Neuron (in vitro differentiated cells): ENCODE measurements around the gene NEU1.
A peak's percentile ranks its signal among the peaks of the same experiment; 100 is the strongest.

Experiments used
- H2AFZ ChIP-seq: one replicate; pipeline ENCODE4 v1.6.1; 2013; ENCODE audit warnings: low read depth, mild to moderate bottlenecking, inconsistent platforms, low read length, moderate library complexity
- H3K27me3 ChIP-seq: one replicate; pipeline ENCODE4 v1.6.1; 2013; ENCODE audit warnings: low read length; ENCODE audit not compliant: insufficient read depth
- H3K36me3 ChIP-seq: one replicate; pipeline ENCODE4 v1.6.1; 2013; ENCODE audit warnings: low read length; ENCODE audit not compliant: insufficient read depth
- H3K4me1 ChIP-seq: one replicate; pipeline ENCODE4 v1.6.1; 2013; ENCODE audit warnings: low read length; ENCODE audit not compliant: insufficient read depth
- H3K4me3 ChIP-seq: 2 replicates; pipeline ENCODE4 v1.5.1; 2013; ENCODE audit warnings: mild to moderate bottlenecking, low read length, moderate library complexity
- H3K9me3 ChIP-seq: one replicate; pipeline ENCODE4 v1.6.1; 2013; ENCODE audit warnings: low read length

NEU1 gene

DNA sequence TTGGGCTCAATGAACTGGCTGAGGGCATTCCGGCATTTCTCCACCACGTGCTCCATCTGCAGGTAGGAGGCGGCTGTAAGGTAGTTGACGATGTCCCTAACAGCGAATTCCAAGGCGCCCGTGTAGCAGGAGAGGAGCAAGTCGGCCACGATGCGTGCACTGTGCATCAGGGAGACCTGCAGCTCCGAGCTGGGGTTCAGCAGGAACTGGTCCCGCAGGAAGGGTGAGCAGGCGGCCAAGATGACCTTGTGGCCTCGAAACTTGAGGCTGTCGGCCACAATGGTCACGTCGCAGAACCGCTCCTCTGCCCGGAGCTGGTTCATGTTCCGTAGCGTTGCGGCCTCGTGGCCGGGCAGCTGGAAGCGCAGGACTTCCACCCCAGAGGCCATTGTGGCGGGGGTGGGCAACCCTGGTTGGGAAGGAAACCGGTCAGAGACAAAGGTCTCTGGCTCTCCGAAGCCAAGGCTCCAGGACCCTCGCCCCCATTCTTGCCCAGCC lies 38.3 kb upstream of the NEU1 start:
- Histone ChIP-seq H3K4me1 (peaks cover 37% of the 10 kb centered on the region), H2AFZ (no peak overlapping the region), H3K27me3 (no peaks in the 10 kb centered on the region), H3K36me3 (peaks cover 8% of the 10 kb centered on the region), H3K4me3 (peak overlapping the region; percentile 85), H3K9me3 (no peaks in the 10 kb centered on the region)

DNA sequence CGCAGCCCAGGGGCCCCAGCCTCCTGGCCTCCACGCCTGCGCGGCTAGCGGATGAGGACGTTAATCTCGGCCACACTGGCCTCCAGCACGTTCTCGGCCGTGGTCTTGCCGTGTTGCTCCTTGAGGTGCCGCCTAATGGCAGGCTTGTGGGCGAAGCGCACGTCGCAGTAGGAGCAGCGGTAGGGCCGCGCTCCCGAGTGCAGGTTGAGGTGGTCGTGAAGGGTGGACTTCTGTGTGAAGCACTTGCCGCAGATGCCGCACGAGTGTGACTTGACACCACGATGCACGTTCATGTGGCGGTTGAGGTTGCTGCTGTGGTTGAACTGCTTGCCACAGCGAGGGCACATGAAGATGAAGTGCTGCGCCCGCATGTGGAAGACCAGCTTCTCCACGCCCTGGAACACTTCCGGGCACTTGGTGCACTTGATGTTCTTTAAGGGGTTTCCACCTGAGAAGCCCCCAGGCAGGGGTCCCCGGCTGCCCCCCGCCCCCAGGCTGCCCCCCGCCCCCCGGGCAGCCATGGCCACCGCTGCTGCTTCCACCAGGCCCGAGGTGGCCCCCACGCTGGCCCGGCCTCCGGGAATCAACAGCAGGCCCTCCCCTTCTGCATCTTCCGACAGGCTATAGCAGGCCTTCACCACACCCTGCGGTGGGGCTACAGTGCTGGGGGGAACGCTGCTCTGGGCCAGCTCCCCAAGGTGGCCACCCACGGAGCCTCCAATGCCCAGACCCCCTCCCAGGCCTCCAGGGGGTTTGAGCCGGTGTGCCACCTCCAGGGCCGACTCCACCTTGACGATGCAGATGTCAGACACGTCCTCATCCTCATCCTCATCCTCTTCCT lies 37.5 kb upstream of the NEU1 start:
- Histone ChIP-seq H3K36me3 (peaks cover 16% of the 10 kb centered on the region), H3K4me1 (peaks cover 38% of the 10 kb centered on the region), H3K27me3 (no peaks in the 10 kb centered on the region), H2AFZ (no peak overlapping the region), H3K4me3 (no peak overlapping the region), H3K9me3 (no peaks in the 10 kb centered on the region)

DNA sequence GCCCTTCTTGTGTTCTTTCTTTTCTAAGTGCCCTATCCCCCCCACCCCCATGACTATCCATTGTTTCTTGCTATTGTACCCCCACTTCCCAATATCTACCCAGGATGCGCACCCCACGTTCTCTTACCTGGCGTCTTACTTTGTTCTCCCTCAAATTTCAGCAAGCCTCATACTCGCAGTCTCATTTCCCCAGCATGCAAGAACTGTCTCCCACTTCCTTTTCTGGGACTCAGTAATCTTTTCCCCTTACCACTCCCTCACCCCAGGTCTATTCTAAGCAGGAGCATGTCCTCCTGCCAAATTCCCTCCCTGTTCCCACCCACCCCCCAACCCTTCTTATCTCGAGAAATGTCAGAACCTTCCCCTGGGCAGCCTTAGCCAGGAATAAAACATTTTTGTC lies 36.6 kb upstream of the NEU1 start:
- no peak overlapping the region for H2AFZ ChIP-seq
- H3K9me3 ChIP-seq, result no peaks in the 10 kb centered on the region
- H3K4me1 ChIP-seq, result peaks cover 38% of the 10 kb centered on the region
- H3K27me3 ChIP-seq, result no peaks in the 10 kb centered on the region
- no peak overlapping the region for H3K4me3 ChIP-seq
- peaks cover 25% of the 10 kb centered on the region for H3K36me3 ChIP-seq

DNA sequence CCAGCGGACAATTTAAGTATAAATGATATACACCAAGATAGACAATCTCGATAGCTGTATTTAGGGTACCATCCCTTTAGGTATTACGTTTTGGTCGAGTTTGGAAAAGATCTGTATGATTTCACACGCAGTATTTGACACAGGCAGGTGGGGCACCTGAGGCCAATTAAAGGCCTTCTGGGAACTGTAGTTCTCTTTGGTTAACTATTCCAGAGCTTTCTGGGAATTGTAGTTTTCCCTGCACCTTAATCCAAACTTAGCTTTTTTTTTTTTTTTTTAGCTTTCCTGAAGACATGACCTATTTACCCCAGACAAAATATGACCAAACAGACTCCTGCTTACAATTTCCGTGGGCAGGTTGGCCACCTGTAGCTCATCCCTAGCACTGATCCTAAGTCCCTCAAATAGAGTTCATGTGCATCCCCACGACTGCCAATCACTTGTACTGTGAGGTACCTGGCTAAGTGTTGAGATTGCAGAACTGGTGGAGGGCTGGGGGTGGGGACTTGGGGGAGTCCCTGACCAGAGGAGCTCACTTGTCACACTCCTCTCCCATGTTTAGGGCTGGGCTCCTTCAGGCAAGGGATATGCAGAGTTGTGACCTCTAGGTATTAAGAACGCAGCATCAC lies 35.9 kb upstream of the NEU1 start:
- H2AFZ ChIP-seq, result no peak overlapping the region
- no peaks in the 10 kb centered on the region for H3K27me3 ChIP-seq
- H3K4me3 ChIP-seq, result peak overlapping the region; percentile 95
- peaks cover 31% of the 10 kb centered on the region for H3K36me3 ChIP-seq
- no peaks in the 10 kb centered on the region for H3K9me3 ChIP-seq
- H3K4me1 ChIP-seq, result peaks cover 38% of the 10 kb centered on the region

DNA sequence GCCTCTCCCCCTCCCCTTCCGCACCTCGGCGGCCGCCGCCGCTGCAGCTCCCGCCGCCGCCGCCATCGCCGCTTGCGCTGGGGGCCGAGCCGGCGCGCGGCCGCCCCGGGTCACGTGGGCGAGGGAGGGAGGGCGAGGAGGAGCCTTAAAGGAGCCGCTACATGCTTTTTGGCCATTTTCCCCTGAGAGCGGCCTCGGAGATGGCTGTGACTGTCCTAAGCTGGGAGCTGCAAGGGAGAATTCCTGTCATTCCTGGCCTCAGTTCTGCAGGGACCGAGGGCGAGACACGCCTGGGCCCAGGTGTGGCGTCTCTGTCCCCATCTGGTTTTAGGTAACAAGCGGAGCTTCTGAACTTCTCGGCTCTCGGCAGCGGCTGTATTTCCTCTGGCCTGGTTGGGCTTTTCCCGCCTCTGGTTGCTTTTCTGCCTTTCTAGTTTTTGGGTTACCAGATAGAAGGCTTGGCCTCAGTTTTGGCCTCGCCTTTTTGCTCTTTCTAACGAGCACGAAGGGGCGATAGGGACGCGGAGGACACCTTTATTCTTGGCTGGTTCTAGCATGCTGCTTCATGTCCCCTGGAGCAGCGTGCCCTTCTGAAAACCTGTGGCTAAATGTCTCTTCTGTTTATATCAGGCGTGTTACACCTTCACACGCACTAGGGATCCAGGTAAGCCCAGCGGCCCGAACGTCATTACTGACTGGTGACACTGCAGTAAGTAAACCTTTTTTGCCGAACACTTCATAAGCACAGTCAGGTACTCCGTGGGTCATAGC lies 35.2 kb upstream of the NEU1 start, which contains the start of gene EHMT2:
EHMT2 (minus strand) TSS at position 87 of the 771 bp plus-strand sequence; CDS start at position 66, 21 bp downstream.
- no peaks in the 10 kb centered on the region for H3K9me3 ChIP-seq
- H3K4me3 ChIP-seq, result peak within 1 kb of the TSS; percentile 95
- peaks cover 38% of the 10 kb centered on the region for H3K36me3 ChIP-seq
- no peaks in the 10 kb centered on the region for H3K27me3 ChIP-seq
- H3K4me1 ChIP-seq, result peaks cover 37% of the 10 kb centered on the region
- peak within 1 kb of the TSS; percentile 36 for H2AFZ ChIP-seq

DNA sequence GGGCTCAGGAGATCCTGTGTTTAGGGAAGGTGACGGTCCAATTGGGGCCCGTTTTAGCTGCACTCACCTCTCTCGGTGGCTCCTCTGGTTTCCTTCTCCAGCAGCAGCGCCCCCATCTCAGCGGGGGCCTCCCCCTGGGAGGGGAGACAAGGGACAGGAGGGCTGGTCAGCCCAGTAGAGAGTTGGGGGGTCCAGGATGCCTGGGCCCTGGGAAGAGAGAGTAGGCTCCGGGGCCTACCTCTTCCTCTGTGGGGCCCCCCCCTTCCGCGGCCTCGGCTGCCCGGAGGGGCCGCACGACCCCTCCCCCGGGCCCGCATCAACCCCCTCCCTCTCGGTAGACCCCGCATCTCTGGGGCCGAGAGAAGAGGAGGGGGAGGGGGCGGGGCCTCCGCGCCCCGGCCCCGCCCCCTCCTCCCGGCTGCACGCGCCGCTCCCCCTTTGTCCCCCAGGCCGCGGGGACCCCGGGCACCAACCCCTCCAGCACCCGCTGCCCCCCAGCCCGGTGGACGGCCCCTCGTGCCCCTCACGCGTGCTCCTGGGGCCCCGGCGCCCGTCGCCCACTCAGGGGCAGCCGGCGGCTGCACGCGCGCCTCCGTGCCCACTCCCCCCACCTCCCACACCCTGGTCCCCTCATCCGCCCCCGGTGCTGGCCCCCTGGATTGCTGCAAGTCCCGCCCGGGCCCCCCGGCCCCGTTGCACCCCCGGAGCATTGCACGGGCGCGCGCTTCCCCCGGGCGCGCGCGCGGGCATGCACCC lies 34.4 kb upstream of the NEU1 start:
- Histone ChIP-seq H3K4me1 (peaks cover 31% of the 10 kb centered on the region), H3K27me3 (no peaks in the 10 kb centered on the region), H3K4me3 (peak overlapping the region; percentile 95), H2AFZ (no peak overlapping the region), H3K9me3 (no peaks in the 10 kb centered on the region), H3K36me3 (peaks cover 46% of the 10 kb centered on the region)

DNA sequence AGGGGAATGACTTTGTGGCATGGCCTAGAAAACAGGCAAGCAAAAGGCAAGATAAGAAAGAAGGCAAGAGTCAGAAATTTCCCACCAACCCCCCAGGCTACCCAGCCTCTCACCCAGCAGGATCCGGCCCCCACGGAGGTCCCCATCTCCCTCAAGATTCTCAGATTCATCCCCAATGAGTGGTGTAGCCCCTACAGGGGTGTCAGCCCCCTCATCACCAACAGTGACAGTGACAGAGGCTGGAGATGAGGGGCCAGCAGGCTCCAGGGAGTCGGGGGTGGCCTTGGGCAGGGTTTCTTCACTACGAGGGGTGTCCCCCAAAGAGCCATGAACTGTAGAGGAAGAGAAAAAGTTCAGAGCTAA lies 33.9 kb upstream of the NEU1 start:
- Histone ChIP-seq H3K27me3 (no peaks in the 10 kb centered on the region), H3K9me3 (no peaks in the 10 kb centered on the region), H3K4me1 (peaks cover 31% of the 10 kb centered on the region), H2AFZ (no peak overlapping the region), H3K4me3 (peak overlapping the region; percentile 95), H3K36me3 (peaks cover 51% of the 10 kb centered on the region)

DNA sequence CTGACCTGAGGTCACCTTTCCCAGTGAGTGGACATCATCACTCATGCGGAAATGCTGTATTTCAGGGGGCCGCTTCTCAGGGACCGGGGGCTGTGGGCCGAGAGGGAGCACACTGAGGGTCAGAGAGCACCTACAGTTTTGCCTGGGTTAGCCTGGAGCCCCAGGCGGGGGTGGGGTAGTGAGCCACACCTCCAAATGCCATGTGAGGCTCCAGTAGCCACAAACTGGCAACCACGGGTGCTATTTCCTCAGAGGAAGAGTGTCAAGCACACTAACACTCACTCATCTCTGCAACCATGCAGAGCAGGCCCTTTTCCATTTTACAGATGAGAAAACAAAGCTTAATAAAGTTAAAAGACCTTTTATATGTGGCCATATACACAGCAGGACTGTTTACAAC lies 30.2 kb upstream of the NEU1 start:
- Histone ChIP-seq H3K4me3 (no peak overlapping the region), H3K27me3 (no peaks in the 10 kb centered on the region), H3K9me3 (no peaks in the 10 kb centered on the region), H3K4me1 (peaks cover 10% of the 10 kb centered on the region), H2AFZ (no peak overlapping the region), H3K36me3 (peaks cover 77% of the 10 kb centered on the region)

DNA sequence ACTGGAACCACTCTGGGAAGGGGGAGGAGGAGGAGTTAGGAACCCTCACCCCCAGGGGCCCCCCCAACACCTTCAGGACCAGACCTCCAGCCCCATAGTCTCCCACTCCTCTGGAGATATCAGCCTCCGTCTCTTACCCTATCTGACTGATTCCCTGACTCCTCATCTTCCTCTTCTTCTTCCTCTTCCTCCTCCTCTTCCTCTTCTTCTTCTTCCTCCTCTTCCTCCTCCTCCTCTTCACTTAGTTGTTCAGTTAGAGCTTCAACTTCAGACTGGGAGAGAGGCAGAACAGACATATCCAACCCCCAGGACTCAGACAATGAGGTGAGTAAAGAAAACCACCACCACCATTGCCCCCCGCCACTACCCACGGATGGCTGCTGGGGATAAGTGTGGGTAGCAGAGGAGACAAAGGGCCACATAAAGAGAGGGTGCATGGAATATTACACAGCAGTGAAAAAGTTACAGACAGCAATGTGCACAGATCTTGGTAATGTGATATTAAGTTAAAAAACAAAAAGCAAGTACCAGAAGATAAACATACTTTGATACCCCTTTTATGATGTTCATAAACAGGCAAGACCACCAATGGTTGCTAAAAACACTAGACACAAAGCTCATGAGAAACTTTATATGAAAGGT lies 26.8 kb upstream of the NEU1 start:
- H3K9me3 ChIP-seq, result no peaks in the 10 kb centered on the region
- H3K4me1 ChIP-seq, result no peaks in the 10 kb centered on the region
- H3K4me3 ChIP-seq, result no peak overlapping the region
- peaks cover 88% of the 10 kb centered on the region for H3K36me3 ChIP-seq
- no peak overlapping the region for H2AFZ ChIP-seq
- H3K27me3 ChIP-seq, result no peaks in the 10 kb centered on the region

DNA sequence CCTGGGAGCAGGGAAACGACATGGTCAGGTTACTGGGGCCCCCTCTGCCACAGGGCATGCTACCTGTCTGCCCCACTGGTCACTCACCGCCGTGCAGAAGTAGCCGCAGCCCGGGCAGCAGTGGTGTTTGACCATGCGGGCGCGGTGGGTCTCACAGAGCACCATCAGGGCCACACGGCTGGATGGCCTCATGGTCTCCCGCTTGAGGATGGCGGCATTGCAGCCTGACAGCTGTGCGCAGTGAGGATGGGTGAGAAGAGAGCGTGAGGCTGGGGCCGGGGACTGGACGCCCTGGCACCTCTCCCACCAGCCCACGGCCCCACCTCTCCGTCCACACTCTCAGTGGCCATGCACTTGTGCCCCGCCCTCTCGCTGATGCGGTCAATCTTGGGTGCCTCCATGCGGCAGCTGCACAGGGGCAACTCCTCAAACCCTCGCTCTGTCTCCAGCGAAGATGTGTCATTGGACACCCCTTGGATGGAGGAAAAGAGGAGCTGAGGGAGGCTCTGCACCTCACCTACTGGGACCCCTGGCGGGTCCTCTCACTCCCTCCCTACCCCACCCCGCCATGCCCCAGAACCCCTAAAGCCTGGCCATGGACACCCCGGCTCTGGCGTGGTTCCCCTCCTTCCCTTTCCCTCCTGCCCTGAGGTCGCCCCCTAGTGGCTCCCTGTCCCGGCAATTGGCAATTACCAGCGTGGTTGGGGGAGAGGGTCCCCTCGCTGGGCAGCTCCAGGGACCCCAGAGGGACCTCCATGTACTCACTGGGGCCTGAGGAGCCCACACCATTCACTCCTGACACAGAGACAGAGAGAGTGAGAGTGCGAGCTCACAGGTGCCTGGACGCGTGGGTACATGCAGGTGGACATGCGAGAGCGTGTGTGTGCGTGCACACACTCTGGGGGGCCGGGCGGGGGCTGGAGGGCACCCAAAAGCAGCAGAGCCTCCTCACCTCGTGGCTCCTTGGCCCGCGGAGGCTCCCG lies 25.9 kb upstream of the NEU1 start:
- Histone ChIP-seq H3K27me3 (no peaks in the 10 kb centered on the region), H3K4me1 (no peaks in the 10 kb centered on the region), H2AFZ (no peak overlapping the region), H3K9me3 (no peaks in the 10 kb centered on the region), H3K4me3 (no peak overlapping the region), H3K36me3 (peaks cover 89% of the 10 kb centered on the region)

DNA sequence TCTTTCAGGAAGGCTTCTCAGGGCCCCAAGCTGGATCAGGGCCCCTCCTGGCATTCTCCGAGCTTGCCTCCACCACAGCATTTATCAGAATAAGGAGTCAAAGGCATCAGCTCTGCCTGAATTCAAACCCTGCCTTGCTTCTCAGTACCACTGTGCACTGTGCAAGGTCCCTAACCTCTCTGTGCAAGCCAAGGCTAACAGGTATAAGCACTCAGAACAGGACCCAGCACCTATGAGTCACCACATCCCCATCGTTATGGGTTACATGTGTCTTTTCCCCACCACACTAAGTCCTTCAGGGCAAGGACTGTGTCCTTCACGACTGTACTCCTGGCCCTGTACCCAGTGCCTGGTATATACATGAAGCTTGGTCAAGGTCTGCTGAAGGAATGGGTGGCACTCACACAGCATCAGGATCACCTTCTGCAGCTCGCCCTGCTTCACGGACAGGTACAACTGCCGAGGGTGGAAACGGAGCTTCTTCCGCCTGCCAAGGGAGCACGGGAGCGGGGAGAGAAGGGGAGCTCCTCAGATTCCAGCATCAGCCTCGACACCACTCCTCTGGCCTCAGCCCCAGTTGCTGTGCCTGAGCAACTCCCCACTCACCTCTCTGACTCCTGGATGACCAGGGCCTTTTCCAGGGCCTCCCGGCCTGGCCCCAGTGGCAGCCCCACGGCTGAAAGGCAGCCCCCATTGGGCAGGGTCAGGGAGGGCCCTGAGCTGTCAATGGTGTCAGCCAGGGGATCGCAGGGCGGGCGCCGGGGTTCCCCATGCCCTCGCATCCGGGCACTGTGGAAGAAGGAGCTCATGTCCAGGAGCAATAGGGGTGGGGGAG lies 24.8 kb upstream of the NEU1 start:
- H2AFZ ChIP-seq, result no peak overlapping the region
- H3K4me1 ChIP-seq, result no peaks in the 10 kb centered on the region
- H3K4me3 ChIP-seq, result no peak overlapping the region
- no peaks in the 10 kb centered on the region for H3K27me3 ChIP-seq
- no peaks in the 10 kb centered on the region for H3K9me3 ChIP-seq
- peaks cover 89% of the 10 kb centered on the region for H3K36me3 ChIP-seq
